H1 (cell line): Measurements from ENCODE around the gene PPWD1.

Experiments
- EGR1 ChIP-seq: IDR thresholded peaks from 2 replicates; pipeline ENCODE4 v1.6.1; 2011; ENCODE audit warnings: low read depth, low read length, borderline replicate concordance
- EZH2 ChIP-seq: fragments of 200-600 bp; sonication (generic); IDR thresholded peaks from 2 replicates; pipeline ENCODE4 v1.7.1; 2012; ENCODE audit warnings: low read depth, mild to moderate bottlenecking, moderate library complexity, low read length, inconsistent platforms; ENCODE audit not compliant: severe bottlenecking
- GABPA ChIP-seq: IDR thresholded peaks from 2 replicates; pipeline ENCODE4 v1.6.1; 2011; ENCODE audit warnings: mild to moderate bottlenecking, low read length, moderate library complexity, borderline replicate concordance; ENCODE audit not compliant: insufficient read depth
- JUN ChIP-seq: IDR thresholded peaks from 2 replicates; pipeline ENCODE4 v1.6.1; 2011; ENCODE audit warnings: low read depth, mild to moderate bottlenecking, improper control_type of control experiment, low read length
- JUND ChIP-seq: IDR thresholded peaks from 2 replicates; pipeline ENCODE4 v1.6.1; 2011; ENCODE audit warnings: mild to moderate bottlenecking, improper control_type of control experiment, low read length
- MAFK ChIP-seq: IDR thresholded peaks from 2 replicates; pipeline ENCODE4 v1.6.1; 2012; ENCODE audit warnings: low read depth, mild to moderate bottlenecking, improper control_type of control experiment, low read length
- SP1 ChIP-seq: IDR thresholded peaks from 2 replicates; pipeline ENCODE4 v1.6.1; 2011; ENCODE audit warnings: low read depth, low read length
- TAF7 ChIP-seq: optimal IDR thresholded peaks from 2 replicates; pipeline ENCODE3; 2011; ENCODE audit warnings: low read depth, mild to moderate bottlenecking, inconsistent platforms, low read length, moderate library complexity, borderline replicate concordance
- TF ChIP-seq, protein P1 (sequence below), 3 experiments: IDR thresholded peaks; 1 replicate in 2 of 3; 2 replicates in 1 of 3; pipeline versions ENCODE4 v1.5.1 to v1.6.1; 2011; ENCODE audit warnings: low read length in 3 of 3, mild to moderate bottlenecking in 3 of 3, inconsistent platforms in 2 of 3, low read depth in 1 of 3, moderate library complexity in 1 of 3; ENCODE audit not compliant: insufficient read depth in 1 of 3; ENCODE audit errors: control extremely low read depth in 1 of 3

- TF ChIP-seq, protein P1, sequence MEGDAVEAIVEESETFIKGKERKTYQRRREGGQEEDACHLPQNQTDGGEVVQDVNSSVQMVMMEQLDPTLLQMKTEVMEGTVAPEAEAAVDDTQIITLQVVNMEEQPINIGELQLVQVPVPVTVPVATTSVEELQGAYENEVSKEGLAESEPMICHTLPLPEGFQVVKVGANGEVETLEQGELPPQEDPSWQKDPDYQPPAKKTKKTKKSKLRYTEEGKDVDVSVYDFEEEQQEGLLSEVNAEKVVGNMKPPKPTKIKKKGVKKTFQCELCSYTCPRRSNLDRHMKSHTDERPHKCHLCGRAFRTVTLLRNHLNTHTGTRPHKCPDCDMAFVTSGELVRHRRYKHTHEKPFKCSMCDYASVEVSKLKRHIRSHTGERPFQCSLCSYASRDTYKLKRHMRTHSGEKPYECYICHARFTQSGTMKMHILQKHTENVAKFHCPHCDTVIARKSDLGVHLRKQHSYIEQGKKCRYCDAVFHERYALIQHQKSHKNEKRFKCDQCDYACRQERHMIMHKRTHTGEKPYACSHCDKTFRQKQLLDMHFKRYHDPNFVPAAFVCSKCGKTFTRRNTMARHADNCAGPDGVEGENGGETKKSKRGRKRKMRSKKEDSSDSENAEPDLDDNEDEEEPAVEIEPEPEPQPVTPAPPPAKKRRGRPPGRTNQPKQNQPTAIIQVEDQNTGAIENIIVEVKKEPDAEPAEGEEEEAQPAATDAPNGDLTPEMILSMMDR (IDR thresholded peaks at IDR 0.05; ENCODE audit: control extremely low read depth in 1 of 3, insufficient read depth in 1 of 3, low read depth in 1 of 3, low read length in 3 of 3) = no peak
- TF ChIP-seq JUND = no peak
- TF ChIP-seq SP1 = no peak
- TF ChIP-seq MAFK = no peak
- no peak for TF ChIP-seq JUN
- TF ChIP-seq GABPA = no peak
- no peak for TF ChIP-seq EZH2
- no peak for TF ChIP-seq TAF7
- TF ChIP-seq EGR1 = no peak
Measured at GRCh38 chr5:65625743-65626142, 62.6 kb downstream of the PPWD1 start.
